NCI-H146 (cell line): Measurements from ENCODE around the gene BCAR3.

Experiments used
- DNase-seq: peaks from one replicate; lab custom pipeline; 2025; lab: John Stamatoyannopoulos, UW

Gene BCAR3

DNA sequence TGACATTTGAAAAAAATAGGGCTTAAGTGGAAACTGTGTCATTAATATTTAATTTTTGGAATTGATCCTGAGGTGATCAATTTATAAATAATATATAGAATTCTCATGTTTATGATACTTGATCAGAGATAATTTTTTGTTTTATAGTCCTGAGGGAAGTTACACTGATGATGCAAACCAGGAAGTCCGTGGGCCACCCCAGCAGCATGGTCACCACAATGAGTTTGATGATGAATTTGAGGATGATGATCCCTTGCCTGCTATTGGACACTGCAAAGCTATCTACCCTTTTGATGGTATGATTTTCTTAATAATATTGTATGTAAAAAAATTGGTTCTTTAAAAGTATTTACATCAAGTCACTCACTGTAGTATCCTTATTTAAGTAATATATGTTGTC is 132.5 kb downstream of the BCAR3 start:
- no peak for DNase-seq

DNA sequence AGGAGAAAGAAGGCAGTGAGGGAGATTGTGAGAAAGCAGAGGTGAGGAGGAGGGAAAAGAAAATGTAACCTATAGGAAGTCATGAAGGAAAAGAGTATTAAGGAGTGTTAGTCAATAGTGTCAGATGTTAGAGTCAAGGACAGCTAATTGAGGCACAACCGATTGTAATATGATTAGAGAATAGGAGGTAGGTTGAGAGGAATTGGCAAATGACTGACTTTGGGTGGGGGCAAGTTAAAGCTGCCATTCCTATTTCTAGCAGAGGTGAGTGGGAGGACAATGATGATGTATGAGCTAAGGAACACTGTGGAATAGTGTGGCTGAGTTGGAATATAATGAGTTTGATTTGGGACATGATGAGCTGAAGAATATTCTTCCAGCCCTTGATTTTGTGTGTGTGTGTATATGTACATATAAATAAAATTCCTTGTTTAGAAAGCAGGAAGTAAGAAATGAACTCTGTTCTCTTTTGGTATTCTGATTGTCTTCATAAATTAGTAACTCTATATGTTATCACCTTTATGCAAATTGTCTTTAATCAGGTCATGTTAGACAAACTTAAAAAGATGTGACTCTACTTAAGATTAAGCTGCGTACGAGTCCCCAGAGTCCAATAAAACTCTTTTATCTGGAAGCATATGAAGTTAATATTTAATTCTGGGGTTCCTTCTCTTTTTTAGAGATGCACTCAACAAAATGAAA is 135.3 kb downstream of the BCAR3 start:
- DNase-seq = no peak

- no peak for DNase-seq
Measured at GRCh38 chr1:93542398-93542797, 139.2 kb downstream of the BCAR3 start.

DNA sequence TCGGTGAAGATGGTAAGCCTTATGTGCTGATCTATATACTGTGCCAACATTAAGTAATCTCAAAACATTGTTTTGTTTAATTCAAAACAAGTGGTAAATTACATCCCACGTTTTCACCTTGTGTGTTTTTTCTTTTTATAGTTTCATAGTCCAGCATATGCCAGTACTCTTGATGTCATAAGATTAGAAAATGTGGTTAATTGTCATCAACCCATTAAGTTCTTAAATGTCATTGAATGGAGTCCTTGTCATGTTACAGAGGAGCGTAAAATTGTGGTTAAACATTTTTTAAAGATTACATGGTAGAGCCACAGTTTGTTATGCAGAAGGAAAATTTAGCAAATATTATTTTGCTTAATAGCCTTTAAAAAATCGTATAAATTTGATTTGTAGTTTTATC is 140.6 kb downstream of the BCAR3 start:
- no peak for DNase-seq

DNA sequence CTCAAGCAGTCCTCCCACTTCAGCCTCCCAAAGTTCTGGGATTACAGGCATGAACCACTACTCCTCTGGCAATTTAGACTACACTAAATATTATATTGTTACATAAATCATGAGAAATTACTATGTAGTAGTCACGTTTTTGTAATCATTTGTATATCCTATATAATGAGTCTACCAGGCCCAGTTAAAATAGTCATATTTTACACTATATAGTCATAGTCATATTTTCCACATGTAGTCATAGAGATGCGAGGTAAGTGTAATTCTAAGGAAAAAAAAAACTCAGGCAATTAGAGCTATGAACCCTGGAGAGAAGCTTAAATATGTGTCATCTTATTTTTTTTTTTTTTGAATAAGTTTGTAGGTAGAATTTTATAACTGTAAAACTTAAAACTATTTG is 143.7 kb downstream of the BCAR3 start:
- no peak for DNase-seq

DNA sequence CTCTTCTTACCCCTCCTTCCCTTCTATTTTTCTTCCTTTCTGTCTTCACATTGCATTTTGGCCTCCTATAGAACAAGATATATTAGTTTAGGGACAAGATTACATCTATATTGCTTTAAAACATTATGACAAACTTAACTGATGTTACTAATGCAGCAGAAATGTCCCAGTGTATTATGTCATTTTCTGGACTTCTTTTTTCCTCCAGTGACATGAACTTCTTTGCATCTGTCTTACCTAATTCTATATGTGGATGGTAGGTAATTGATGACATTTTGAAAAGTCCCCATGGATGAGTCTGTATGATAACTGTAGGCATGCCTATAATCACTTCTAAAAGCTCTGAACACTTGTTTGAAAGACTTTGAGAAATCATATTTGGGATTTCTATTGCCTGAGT is 144.2 kb downstream of the BCAR3 start:
- DNase-seq = no peak

DNA sequence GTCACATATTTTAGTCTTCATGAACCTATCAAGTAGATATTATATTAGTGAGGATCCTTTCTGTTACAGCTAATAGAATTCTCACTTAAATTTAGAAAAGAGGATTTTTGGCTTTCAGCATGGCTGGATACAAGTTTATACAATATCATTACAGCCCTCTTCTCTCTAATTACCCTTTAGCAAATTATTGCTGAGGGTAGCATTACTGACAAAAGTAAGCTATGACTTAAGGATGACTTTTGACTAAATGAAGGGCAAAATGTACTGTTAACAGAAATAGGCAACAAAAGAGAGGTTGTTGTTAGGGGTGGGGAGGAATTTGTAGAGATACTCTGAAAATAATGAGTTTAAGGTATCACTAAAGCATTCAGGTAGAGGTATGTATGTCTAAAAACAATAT is 148.0 kb downstream of the BCAR3 start:
- no peak for DNase-seq

DNA sequence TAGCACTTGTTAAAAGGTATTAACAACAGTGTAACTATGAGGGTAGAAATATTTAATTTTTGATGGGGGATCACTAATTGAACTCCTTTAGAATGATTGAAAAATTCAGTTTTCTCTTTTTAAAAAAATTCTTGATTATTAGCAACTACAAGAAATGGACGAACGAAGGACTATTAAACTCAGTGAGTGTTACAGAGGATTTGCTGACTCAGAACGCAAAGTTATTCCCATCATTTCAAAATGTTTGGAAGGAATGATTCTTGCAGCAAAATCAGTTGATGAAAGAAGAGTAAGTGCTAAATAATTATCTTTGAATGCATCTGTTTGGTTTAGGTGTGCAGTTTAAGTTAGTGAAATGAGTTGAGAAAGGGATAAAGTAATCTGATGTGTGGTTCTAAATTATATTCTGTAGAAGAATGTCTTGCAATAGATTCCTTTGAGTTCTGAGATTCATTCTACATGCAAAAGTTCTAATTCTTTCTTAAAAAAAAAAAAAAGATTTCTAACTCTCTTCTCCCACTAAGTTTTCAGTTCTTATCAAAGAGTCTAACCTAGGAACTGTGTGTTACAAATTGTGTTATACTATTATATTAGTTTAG is 148.8 kb downstream of the BCAR3 start:
- no peak for DNase-seq

GRCh38 chr1:93531193-93531592 is 150.4 kb downstream of the BCAR3 start:
- DNase-seq = no peak

DNA sequence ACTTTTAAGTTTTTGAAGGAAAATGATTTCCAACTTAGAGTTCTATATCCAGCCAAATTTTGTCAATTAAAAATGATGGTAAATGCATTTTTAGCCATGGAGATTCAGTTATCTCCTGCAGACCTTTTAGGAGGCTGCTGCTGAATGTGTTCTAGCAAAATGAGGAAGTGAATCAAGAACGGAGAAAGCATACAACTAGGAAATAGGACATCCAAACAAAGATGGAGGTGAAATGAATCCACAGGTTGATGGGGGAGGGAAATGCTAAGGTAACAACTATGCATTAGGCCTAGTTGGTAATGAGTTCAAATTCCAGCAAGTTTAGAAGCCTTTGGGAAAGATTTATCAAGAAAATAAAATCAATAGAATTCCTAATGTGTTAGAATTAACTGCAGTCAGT is 153.2 kb downstream of the BCAR3 start:
- DNase-seq = no peak

GRCh38 chr1:93526431-93526830 is 155.2 kb downstream of the BCAR3 start:
- no peak for DNase-seq

- DNase-seq = no peak
Measured at GRCh38 chr1:93525431-93525830, 156.2 kb downstream of the BCAR3 start.

DNA sequence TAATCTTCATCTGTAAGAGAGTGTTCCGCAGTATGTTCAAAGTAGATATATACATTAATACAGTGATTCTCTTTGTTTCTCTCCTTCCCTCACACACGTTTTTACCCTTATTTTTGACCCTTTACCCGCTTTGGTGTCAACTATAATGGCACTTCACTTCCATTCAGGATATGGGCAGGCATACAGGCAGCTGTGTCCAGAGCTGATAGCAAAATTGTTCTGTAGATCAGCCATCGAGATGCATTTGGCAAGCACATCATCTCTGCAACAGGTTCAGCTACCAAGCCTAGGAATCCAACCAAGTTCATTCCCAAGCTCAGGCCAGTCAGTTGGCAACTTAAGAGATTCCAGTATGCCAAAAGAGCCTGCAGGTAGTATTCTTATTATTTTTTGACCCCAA is 158.9 kb downstream of the BCAR3 start:
- DNase-seq = no peak

DNA sequence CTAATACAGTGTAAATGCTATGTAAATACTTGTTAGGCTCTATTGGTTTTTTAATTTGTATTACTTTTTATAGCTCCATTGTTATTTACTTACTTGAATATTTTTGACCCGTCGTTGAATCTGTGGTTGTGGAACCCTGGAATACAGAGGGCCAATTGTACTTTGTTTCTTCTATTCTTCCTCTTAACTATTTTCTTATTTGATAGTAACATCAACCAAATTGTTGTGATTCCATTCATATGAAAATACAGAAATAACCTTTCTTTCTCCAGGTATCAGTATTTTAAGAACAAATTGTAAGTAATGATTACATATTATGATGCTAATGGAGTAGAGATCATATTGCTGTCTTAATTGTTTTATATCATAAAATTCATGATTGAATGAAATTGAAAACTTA is 160.0 kb downstream of the BCAR3 start:
- no peak for DNase-seq

GRCh38 chr1:93519199-93519829 is 162.3 kb downstream of the BCAR3 start:
- no peak for DNase-seq

DNA sequence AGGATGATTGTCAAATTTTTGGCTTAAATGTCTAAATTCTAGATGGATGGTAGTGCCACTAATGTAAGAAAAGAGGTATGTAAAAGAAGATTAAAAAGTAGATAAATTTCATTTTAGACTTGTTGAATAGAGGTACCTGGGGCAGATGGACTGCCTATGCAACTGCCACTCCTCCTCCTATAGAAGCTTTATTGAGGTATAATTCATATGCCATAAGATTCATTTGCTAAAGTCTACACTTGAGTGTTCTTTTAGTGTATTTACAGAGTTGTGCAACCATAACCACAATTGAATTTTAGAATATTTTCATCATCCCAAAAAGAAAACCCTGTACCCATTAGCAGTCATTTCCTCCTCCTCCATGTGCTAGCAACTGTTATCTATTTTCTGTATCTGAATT is 163.1 kb downstream of the BCAR3 start:
- DNase-seq = no peak

DNA sequence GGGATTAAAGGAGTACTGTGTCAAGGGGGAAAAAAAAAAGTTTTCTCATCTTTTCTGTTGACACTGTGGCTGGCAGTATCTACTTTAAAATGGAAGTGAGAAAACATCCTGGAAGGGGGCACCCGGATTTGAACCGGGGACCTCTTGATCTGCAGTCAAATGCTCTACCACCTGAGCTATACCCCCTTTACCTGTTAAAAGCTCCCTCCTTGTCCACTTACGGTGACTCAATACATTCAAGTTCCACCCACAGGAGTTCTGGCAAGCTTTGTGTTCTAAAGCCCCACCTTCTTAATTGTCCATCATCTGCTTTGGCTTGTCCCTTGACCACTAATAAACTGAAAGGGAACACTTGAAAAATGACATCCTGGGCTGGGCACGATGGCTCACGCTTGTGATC is 165.5 kb downstream of the BCAR3 start:
- DNase-seq = no peak
